Measurements from ENCODE around the gene INPP5B.

GRCh38 chr1:37865348-37866120 lies 81.3 kb downstream of the INPP5B start:
- TF ChIP-seq L3MBTL2 (conservative IDR thresholded peaks at IDR 0.05), result no peak
- TF ChIP-seq PKNOX1 (IDR thresholded peaks at IDR 0.05), result no peak
